ENCODE measurements around the gene MDFI. TPM values are rescaled to one million over a fixed set of nuclear protein-coding genes. Genes with fewer than 3 reads are reported as not detected.

The MDFI gene
- total RNA-seq, 1 donor from 2014 or later = not detected

- no peaks in the 10 kb centered on the region for H3K9me3 Mint-ChIP-seq
- ATAC-seq (ENCODE audit: low read depth) (no peak), DNase-seq (no peak)
- no peak for TF ChIP-seq CTCF (IDR thresholded peaks at IDR 0.05)
- H3K36me3 Mint-ChIP-seq (ENCODE audit: low read depth) = peaks cover 48% of the 10 kb centered on the region
- H3K27ac Mint-ChIP-seq = no peak overlapping the region
- ChIA-PET POLR2A (no interaction called here), CTCF (no interaction called here)
- intact Hi-C loops (cut with micrococcal nuclease) = no loop called here
- H3K4me3 Mint-ChIP-seq = no peak overlapping the region
- peaks cover 10% of the 10 kb centered on the region for H3K4me1 Mint-ChIP-seq
- H3K27me3 Mint-ChIP-seq = no peaks in the 10 kb centered on the region
Observed at GRCh38 chr6:41599015-41599851, 39.0 kb upstream of the MDFI start.

- Mint-ChIP-seq H3K36me3 (ENCODE audit: low read depth) (peaks cover 42% of the 10 kb centered on the region), H3K9me3 (no peaks in the 10 kb centered on the region), H3K4me3 (no peak overlapping the region), H3K27me3 (no peaks in the 10 kb centered on the region), H3K4me1 (peaks cover 10% of the 10 kb centered on the region), H3K27ac (no peak overlapping the region)
- intact Hi-C loops (cut with micrococcal nuclease) = loop anchor here (5.0 kb wide), 1 partner anchor 567 kb away; no protein-coding TSS in a partner anchor
- TF ChIP-seq CTCF (IDR thresholded peaks at IDR 0.05) = no peak
- ChIA-PET POLR2A (no interaction called here), CTCF (no interaction called here)
- DNase-seq = no peak
- ATAC-seq (ENCODE audit: low read depth) = no peak
Observed at GRCh38 chr6:41599852-41600445, 38.3 kb upstream of the MDFI start.

GRCh38 chr6:41600499-41601247, 37.6 kb upstream of the MDFI start:
- ChIA-PET POLR2A (no interaction called here), CTCF (interaction anchor here (1.2 to 3.7 kb wide), 3 partner anchors 81 to 176 kb away, joined by 6 to 27 read pairs (median 22); no protein-coding TSS in a partner anchor)
- ATAC-seq (ENCODE audit: low read depth) (no peak), DNase-seq (no peak)
- Mint-ChIP-seq H3K36me3 (ENCODE audit: low read depth) (peaks cover 38% of the 10 kb centered on the region), H3K27ac (no peak overlapping the region), H3K27me3 (no peaks in the 10 kb centered on the region), H3K4me1 (peaks cover 10% of the 10 kb centered on the region), H3K4me3 (no peak overlapping the region), H3K9me3 (no peaks in the 10 kb centered on the region)
- intact Hi-C loops (cut with micrococcal nuclease) = loop anchor here (5.0 kb wide), 1 partner anchor 567 kb away; no protein-coding TSS in a partner anchor
- TF ChIP-seq CTCF (IDR thresholded peaks at IDR 0.05) = no peak

GRCh38 chr6:41601248-41601549, 37.1 kb upstream of the MDFI start:
- Mint-ChIP-seq H3K27me3 (no peaks in the 10 kb centered on the region), H3K4me1 (peaks cover 10% of the 10 kb centered on the region), H3K27ac (no peak overlapping the region), H3K36me3 (ENCODE audit: low read depth) (peaks cover 36% of the 10 kb centered on the region), H3K4me3 (no peak overlapping the region), H3K9me3 (no peaks in the 10 kb centered on the region)
- intact Hi-C loops (cut with micrococcal nuclease) = loop anchor here (5.0 kb wide), 1 partner anchor 566 kb away; no protein-coding TSS in a partner anchor
- TF ChIP-seq CTCF (IDR thresholded peaks at IDR 0.05) = no peak
- DNase-seq (no peak), ATAC-seq (ENCODE audit: low read depth) (no peak)
- ChIA-PET POLR2A (no interaction called here), CTCF (interaction anchor here (1.2 to 3.7 kb wide), 3 partner anchors 81 to 176 kb away, joined by 6 to 27 read pairs (median 22); no protein-coding TSS in a partner anchor)

All from activated B cell treated with CpG ODN at 0.5 μM for 24 hours (primary cell).